GM10847 (cell line): ENCODE measurements around the gene SLC5A1.

Experiments
- POLR2A ChIP-seq: IDR thresholded peaks from 2 replicates; pipeline ENCODE4 v1.6.1; 2011; ENCODE audit not compliant: insufficient read length; ENCODE audit errors: extremely low read depth

Gene SLC5A1

GRCh38 chr22:32073262-32073661 lies 30.2 kb downstream of the SLC5A1 start:
- TF ChIP-seq POLR2A, result no peak

DNA sequence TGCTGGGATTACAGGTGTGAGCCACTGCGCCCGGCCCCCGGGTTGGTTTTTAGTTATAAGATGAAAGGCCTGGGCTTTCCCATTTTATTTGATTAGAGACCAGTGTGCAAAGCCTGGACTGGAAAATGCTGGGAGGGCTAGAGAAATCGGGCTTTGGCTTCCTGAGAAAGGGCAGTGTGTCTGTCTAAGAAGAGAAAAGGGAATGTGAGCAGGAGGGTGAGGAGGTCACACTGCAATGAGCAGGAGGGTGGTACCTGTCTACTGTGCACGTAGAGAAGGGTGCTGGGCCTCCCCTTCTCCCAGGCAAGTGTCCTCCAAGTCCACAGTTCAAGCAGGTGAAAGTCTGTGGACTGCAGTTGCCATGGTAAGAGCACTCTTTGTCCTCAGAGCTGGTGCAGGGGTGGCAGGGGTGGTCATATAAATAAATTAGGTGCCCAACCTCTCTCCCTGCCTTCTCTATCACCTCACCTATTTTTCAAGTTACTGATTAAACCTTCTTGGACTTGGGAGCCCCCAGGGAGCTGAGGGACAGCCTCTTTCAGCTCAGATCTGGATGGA lies 30.8 kb downstream of the SLC5A1 start:
- no peak for TF ChIP-seq POLR2A

DNA sequence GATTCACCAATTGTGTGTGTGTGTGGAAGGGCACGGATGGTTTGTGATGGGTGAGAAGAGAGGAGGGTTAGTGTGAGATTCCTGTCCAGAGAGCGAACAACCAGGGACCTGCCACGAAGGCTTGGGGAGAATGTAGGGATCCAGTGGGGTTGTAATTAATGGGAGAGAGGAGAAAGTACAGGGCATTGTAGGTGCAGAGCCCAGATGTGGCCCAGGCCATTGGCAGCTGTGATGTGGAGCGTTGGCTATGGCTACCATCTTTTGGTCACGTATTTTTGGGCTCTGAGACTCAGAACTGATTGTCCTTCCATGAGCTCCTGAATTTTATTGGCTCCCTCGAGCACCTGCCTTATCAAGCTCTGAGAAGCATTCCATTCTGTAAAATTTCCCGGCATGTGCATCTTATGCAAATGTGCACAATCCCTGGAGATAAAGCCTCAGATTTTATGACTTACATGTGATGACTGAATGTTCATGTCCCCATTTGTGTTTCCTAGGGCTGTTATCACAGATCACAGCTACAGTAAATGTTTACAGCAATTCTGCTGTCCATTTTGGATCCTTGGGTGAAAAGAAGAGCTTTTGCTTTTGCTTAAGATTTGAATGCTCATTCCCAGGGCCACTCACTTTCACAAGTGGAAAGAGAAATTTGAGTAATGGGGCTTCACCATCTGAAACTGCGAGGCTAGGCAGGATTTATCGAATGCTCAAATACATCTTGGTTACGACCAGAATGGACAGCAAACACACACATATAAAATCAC lies 33.1 kb downstream of the SLC5A1 start:
- no peak for TF ChIP-seq POLR2A

- no peak for TF ChIP-seq POLR2A
Measured at GRCh38 chr22:32076761-32077084, 33.7 kb downstream of the SLC5A1 start.

DNA sequence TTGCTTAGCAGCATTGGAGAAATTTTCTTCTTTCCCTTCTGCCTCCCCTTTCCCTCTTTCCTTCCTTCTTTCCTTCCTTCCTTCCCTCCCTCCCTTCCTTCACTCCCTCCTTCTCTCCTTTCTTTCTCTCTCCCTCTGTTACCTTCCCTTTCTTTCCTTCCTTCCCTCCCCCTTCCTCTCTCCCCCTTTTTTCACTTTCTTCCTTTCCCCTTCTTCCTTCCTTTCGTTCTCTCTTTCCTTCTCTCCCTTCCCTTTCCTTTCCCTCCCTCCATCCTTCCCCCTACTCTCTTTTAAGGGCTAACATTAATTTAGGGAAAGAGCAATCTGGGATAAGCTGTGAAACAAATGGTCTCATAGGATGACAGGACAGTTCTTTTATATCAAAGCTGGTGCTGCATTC lies 34.1 kb downstream of the SLC5A1 start:
- TF ChIP-seq POLR2A, result no peak

- no peak for TF ChIP-seq POLR2A
Measured at GRCh38 chr22:32079130-32080089, 36.3 kb downstream of the SLC5A1 start.

GRCh38 chr22:32080904-32081303 lies 37.8 kb downstream of the SLC5A1 start:
- no peak for TF ChIP-seq POLR2A

DNA sequence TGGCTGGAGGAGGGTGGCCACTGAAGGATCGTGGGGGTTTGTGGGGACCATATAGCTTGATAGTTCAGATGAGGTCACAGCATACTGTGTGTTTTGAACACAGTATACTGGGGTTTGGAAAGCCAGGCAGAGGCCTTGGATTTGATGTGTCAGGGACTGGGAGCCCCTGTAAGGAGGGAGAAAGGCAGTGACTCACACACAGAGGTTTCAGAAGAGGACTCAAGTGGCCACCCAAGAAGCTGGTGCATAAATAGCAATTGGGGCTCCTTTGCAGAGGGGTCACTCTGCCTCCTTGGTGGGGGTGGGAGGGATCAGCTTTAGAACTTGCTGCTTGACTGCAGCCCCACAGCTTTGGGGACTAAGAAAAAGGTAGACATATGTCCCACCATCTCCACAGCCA lies 39.3 kb downstream of the SLC5A1 start:
- no peak for TF ChIP-seq POLR2A

- no peak for TF ChIP-seq POLR2A
Measured at GRCh38 chr22:32083000-32083399, 39.9 kb downstream of the SLC5A1 start.

DNA sequence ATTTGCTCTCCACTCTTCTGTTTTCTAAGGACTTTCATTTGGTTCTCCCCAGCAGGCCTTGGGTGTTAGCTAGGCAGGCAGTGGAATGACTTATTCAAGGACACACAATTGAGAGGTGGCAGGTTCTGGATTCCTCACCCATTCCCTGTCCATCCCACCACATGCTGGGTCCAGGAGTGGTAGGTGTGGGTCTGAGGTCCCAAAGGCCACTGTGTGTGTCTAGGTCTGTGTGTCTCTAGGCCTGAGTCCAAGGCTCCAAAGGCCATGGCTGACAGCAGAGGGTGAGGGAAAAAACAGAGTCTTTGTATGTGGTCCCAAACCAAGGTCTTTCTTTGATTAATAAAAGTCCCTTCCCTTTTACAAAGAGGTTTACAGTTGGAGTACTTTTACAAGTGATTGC lies 40.8 kb downstream of the SLC5A1 start:
- TF ChIP-seq POLR2A, result no peak

DNA sequence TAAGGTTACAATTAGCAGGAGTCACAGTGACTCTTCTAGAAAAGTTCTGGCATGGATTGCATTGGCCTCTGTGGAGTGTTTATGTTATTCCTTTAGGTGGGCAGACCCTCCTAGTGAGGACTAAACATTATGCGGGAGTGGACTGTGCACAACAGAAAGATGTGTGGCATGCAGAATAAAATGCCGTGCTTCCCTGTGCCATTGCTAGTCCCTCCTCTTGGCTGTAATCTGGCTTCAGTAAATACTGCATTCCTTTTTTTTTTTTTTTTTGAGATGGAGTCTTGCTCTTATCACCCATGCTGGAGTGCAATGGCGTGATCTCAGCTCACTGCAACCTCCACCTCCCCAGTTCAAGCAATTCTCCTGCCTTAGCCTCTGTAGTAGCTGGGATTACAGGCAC lies 45.0 kb downstream of the SLC5A1 start:
- no peak for TF ChIP-seq POLR2A

DNA sequence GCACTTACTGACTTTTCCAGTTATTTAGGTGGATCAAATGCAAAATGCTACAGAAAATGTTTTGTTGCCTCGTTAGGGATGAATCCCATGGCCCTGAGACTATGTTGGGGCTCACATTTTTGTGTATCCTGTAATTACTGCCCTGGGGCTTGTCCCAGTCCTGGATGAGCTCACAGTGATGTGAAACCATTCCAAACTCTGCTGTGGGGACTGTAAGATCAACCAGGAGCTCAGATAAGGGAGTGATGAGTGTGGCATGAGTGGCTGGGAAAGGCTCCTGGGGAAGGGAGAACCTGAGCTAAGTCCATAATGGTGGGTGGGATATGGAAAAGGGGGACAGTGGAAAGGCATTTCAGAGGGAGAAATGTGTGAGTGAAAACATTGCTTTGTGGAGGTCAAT lies 54.0 kb downstream of the SLC5A1 start:
- TF ChIP-seq POLR2A, result no peak

- no peak for TF ChIP-seq POLR2A
Measured at GRCh38 chr22:32097881-32098499, 54.9 kb downstream of the SLC5A1 start.

DNA sequence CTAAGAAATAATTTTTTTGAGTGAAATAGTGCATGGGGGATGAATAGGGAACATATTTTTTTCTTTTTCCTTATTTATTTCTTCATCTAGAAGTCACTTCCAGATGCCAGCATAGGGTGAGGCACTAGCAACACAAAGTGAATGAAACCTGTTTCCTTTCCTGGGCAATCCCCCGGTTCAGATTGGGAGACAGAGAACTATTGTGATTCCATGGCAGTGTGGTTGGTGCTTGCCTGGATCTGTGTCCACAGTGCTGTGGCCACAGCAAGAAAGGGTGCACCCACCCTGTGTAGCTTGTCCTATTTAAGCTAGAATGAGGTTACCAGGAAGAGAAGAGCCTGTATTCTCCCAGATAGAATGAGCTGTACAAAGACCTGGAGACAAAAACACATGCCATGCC lies 57.6 kb downstream of the SLC5A1 start:
- TF ChIP-seq POLR2A, result no peak

GRCh38 chr22:32103658-32104315 lies 60.7 kb downstream of the SLC5A1 start:
- no peak for TF ChIP-seq POLR2A
